ENCODE measurements around the gene NLE1. TPM values are rescaled to one million over a fixed set of nuclear protein-coding genes. Genes with fewer than 3 reads are reported as not detected.

Gene NLE1
- total and polyA plus RNA-seq, 2 of the 8 experiments (the other 6 are each of a cell fraction or from before 2014, with no cell fraction given) = 50.4 to 51.5 TPM

DNA sequence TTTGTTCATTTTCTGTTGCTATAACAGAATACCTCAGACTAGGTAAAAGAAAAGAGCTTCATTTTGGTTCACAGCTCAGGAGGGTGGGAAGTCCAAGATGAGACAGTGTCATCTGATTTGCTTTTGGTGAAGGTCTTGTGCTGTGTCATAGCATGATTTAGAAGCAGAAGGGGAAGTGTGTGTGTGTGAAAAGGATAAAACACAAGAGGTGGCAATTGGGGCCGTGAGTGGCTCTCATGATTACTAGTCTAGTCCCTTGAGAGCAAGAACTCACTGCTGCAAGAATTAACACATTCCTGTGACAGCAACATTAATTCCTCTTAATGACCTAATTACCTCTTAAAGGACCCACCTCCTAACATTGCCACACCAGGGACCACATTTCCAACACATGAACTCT lies 43.7 kb upstream of the NLE1 start:
- H3K23me2 ChIP-seq (ENCODE audit: low read depth, low read length) = no peaks in the 10 kb centered on the region
- H3K4ac ChIP-seq (replicated peaks; ENCODE audit: insufficient read length, low read depth, low read length) = no peak overlapping the region
- H4K20me1 ChIP-seq (replicated peaks in 1 of 2; ENCODE audit: control insufficient read depth in 1 of 2, insufficient read depth in 2 of 2, low read length in 2 of 2) = no peaks in the 10 kb centered on the region
- no peaks in the 10 kb centered on the region for H3K79me1 ChIP-seq (ENCODE audit: low read depth, low read length)
- no peak overlapping the region for H2BK12ac ChIP-seq (ENCODE audit: low read depth, low read length)
- H3K9me3 ChIP-seq (ENCODE audit: insufficient read depth in 2 of 2, low read depth in 1 of 2, low read length in 1 of 2) = no peaks in the 10 kb centered on the region
- H3K4me1 ChIP-seq (replicated peaks in 1 of 4; ENCODE audit: control insufficient read depth in 3 of 4, insufficient read depth in 4 of 4, low read length in 3 of 4) = no peaks in the 10 kb centered on the region
- no peak overlapping the region for H3K4me3 ChIP-seq (ENCODE audit: extremely low read depth in 1 of 4, insufficient read depth in 2 of 4, low read depth in 3 of 4, low read length in 4 of 4)
- H3K18ac ChIP-seq (ENCODE audit: extremely low read depth, low read length) = no peak overlapping the region
- no peak overlapping the region for H2AFZ ChIP-seq (ENCODE audit: low read length)
- H2BK5ac ChIP-seq (ENCODE audit: low read depth, low read length) = no peak overlapping the region
- no peak overlapping the region for H2BK20ac ChIP-seq (ENCODE audit: low read length)
- H3K9ac ChIP-seq (replicated peaks in 1 of 4; ENCODE audit: extremely low read depth in 1 of 4, low read depth in 3 of 4, low read length in 3 of 4) = no peak overlapping the region
- no peaks in the 10 kb centered on the region for H3K27me3 ChIP-seq (replicated peaks in 1 of 4; ENCODE audit: control insufficient read depth in 3 of 4, extremely low read depth in 1 of 4, insufficient read depth in 3 of 4, low read length in 3 of 4)
- H3K23ac ChIP-seq (ENCODE audit: insufficient read length) = no peak overlapping the region
- H4K91ac ChIP-seq (replicated peaks; ENCODE audit: insufficient read length, low read length) = no peak overlapping the region
- POLR2A ChIA-PET (ENCODE audit: partially characterized antibody) = no interaction called here
- H3K14ac ChIP-seq (ENCODE audit: insufficient read length) = no peak overlapping the region
- CTCF ChIA-PET (ENCODE audit: partially characterized antibody) = no interaction called here
- no peak overlapping the region for H3K4me2 ChIP-seq (ENCODE audit: insufficient read depth in 1 of 2, low read depth in 2 of 2, low read length in 2 of 2)
- H3K79me2 ChIP-seq (ENCODE audit: control insufficient read depth in 1 of 2, insufficient read depth in 2 of 2, low read length in 2 of 2) = no peaks in the 10 kb centered on the region
- no peaks in the 10 kb centered on the region for H3K36me3 ChIP-seq (ENCODE audit: control insufficient read depth in 2 of 4, insufficient read depth in 4 of 4, low read length in 3 of 4)
- no peak overlapping the region for H3K56ac ChIP-seq (replicated peaks; ENCODE audit: insufficient read length, low read depth, low read length)
- H2AK5ac ChIP-seq (ENCODE audit: low read depth, low read length) = no peak overlapping the region
- no peak overlapping the region for H4K5ac ChIP-seq (ENCODE audit: insufficient read length, low read depth, low read length)
- H2BK15ac ChIP-seq (ENCODE audit: low read length) = no peak overlapping the region
- WGBS, 2 experiments (ENCODE audit: extremely low coverage in 1 of 2, insufficient coverage in 1 of 2, insufficient read length in 1 of 2, insufficient replicate concordance in 2 of 2, low coverage in 1 of 2, low lambda C conversion rate in 2 of 2, missing lambda C conversion rate in 1 of 2) = 78% methylated on average over 1 of the region's 1 CpG; no CpG with 5 or more reads in 1 of the 2 experiments
- no peak overlapping the region for H3K27ac ChIP-seq (ENCODE audit: low read depth, low read length)
- H4K8ac ChIP-seq (ENCODE audit: extremely low read depth, insufficient read depth, low read length) = no peak overlapping the region
- no peak overlapping the region for H2BK120ac ChIP-seq (replicated peaks; ENCODE audit: low read depth, low read length)
- FAIRE-seq (no peak), DNase-seq (ENCODE audit: low read depth in 1 of 2, low spot score in 2 of 2) (no peak)
- TF ChIP-seq MAFK (IDR thresholded peaks at IDR 0.05; ENCODE audit: low read depth, low read length) (no peak), GTF2F1 (IDR thresholded peaks at IDR 0.05; ENCODE audit: borderline replicate concordance, low read depth, low read length) (no peak), POLR2A (IDR thresholded peaks at IDR 0.05; ENCODE audit: control extremely low read depth in 1 of 2, low read depth in 2 of 2, low read length in 2 of 2) (no peak), KDM1A (IDR thresholded peaks at IDR 0.05; ENCODE audit: borderline replicate concordance, low read length) (no peak), SIX5 (IDR thresholded peaks at IDR 0.05; ENCODE audit: low read depth, low read length) (no peak)
